HG02678 (cell line): ENCODE results near the gene RAMACL.
"Not testable (repeated sequence)": the region's sequence is repeated elsewhere in the genome, so short reads cannot be mapped to it uniquely, and the experiment has no call there.

Experiments used
- ATAC-seq: cut with Tn5 transposase; IDR thresholded peaks from one replicate; pipeline ENCODE4 v1.9.1; 2021; ENCODE audit warnings: mild to moderate bottlenecking, moderate library complexity; ENCODE audit not compliant: unreplicated experiment

Gene RAMACL

DNA sequence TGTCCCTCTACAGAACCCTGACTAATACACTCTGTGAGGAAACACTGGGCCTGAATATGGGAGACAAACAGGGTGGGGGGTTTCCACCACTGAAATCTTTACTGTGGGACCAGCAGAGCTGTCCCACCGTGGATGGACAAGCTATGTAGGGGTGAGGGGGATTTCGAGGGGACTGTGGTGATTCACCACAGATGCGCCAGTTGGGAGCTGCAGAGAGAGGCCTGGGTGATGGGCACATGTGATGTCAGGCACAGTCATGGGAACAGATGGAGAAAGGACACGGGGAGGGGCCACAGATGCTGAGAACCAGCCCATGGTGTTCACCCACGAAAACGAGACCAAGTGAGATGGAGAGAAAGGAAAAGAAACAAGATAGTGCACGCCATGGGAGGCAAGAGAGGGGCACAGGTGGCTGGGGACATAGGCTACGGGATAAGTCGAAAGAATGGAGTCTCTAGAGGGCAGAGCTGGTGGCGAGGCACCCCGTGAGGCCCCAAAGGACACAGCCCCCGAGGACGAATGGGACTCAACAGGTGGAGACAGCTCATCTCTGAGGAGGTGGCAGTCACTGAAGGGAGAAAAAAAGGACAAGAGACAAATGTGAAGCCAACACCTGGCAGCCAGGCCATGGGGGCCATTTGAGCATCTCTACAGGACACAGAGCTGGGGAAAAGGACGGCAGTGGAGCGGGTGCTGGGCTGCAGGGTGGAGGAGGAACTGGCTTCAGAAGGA, 10.5 kb upstream of the RAMACL start:
- no peak for ATAC-seq

DNA sequence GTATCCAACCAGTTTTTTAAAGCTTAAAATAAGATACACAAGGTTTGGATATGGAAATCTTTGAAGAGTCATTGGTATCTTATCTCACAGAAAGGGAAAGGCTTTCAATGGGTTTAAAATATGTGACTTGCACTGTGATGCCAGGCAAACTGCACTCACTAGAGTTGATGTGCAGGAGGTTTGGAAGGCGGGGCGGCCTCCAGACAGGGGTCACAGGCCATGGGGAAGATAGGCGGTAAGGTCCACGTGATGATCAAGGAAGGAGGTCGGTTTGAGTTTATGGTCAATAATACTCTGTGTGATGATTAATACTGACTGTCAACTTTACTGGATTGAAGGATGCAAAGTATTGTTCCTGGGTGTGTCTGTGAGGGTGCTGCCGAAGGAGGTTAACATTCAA, 9.5 kb upstream of the RAMACL start:
- ATAC-seq, result no peak

- no peak for ATAC-seq
These were observed 8.7 kb upstream of the RAMACL start for GRCh38 chr6:166595061-166595780.

GRCh38 chr6:166592821-166593220, 6.3 kb upstream of the RAMACL start:
- no peak for ATAC-seq

- ATAC-seq, result no peak
These were observed 5.6 kb upstream of the RAMACL start for GRCh38 chr6:166591961-166592520.

GRCh38 chr6:166591026-166591425, 4.5 kb upstream of the RAMACL start:
- ATAC-seq, result no peak

DNA sequence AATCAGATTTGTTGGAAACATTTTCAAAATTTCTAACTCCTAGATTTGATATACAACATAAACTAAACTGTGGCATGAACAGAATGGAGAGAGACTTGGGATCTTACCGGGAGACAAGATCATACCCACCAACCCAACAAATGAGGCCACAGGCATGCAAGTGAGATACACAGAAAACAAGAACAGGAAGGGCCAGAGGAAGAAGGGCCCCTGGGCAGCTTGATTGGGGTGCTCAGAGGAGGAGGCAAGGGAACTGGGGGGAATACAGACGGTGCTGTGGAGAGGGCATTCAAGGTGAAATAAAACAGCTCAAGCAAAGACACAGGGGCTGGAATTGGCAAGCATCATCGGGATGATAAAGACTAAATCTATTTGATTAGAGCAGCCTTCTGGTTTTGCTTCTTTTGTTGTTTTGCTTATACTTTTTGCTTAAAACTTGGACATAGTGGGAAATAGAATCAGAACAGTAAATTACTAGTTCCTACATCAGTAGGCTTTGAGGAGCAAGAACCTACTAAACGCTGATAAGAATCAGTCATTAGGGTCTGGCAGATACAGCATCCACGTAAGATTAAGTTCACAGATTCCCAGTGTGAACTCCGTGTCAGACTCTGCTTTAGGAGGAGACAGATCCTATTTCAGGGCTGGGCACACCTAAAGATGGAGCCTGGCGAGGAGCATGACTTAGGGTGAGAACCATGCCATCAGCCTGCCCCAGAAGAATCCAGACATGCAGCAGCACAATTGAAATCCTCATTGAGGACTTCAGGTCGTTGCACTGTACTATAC, 3.5 kb upstream of the RAMACL start:
- no peak for ATAC-seq

GRCh38 chr6:166589337-166589731, 2.9 kb upstream of the RAMACL start:
- peak; percentile 19 for ATAC-seq

- ATAC-seq, result peak; percentile 21
These were observed 2.3 kb upstream of the RAMACL start for GRCh38 chr6:166588691-166589336.

GRCh38 chr6:166587631-166588413, 1.3 kb upstream of the RAMACL start:
- ATAC-seq, result peak; percentile 76

DNA sequence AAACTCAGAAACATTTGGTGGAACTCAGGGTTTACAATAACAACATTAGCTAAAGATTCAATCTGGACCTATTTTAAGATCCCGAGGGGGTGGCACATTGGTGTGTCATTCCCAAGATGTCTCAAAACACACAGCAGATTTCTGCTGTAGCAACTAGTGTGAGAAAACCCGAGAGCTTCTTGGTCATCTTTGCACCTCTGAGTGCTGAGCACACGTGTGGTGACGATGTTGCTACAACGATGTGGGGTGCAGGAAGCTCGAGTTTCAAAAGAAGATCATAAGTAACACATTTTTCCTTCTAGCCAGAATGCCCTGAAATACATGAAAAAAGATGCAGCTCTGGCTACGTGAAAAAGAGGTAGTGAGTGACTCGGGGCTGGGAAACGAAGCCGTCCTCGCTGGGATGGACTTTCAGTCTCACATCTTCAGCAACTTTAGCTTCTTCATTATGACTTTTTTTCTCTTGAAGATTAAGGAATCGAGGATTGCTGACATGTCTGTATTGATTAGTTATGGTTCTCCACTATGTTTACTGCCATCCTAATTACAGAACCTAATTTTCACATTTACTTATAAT, 1.5 kb downstream of the RAMACL start:
- no peak for ATAC-seq

DNA sequence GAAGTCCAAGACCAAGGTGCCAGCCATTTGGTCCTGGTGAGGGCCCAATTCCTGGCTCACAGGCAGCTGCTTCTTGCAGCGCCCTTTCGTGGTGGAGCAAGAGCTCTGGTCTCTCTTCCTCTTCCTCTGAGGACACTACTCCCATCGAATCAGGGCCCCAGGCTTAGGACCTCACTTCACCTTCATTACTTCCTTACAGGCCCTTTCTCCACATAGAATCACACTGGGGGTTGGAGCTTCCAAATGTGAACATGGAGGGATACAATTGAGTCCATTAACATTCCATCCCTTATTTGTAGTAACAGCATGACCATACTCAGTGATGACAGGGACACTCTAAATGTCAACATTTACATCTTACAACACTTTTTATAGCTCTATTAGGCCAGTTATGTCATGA, 2.3 kb downstream of the RAMACL start:
- ATAC-seq, result no peak

DNA sequence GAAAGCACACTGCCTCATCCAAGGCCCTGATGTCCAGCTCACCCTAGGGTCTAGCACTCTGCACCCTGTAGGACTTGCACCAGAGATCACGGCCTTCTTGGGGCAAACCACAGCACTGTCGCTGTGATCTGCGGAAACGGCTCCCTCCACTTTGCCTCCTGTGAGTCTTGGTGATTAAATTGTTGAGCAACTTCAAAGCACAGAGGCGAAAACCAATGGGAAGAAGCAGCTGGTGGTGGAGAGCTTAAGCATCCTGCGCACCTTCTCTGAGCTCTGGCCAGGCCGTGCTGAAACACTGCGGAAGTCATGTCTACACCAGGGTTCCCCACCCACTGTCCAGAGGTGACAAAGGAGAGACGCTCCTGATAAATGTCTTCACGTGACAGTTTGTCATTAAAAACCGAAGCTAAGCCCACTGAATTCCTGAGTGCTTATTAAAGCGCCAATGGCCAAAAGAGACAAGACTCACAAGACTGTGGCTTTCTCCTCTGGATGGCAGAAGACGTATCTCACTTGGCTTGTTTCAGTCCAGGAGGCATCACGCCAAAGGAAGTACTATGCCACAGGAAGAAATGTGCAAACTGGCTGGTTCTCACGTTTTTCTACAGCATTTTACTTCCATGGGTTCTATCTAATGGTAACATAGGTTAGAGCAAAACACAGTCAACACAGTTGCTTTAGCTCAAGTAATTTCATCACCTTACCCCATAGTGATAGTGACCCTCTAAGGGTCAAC, 3.1 kb downstream of the RAMACL start:
- ATAC-seq, result no peak

GRCh38 chr6:166582258-166582657, 4.2 kb downstream of the RAMACL start:
- no peak for ATAC-seq

GRCh38 chr6:166581801-166582200, 4.7 kb downstream of the RAMACL start:
- ATAC-seq, result not testable (repeated sequence)

- ATAC-seq, result no peak
These were observed 5.4 kb downstream of the RAMACL start for GRCh38 chr6:166581091-166581511.

DNA sequence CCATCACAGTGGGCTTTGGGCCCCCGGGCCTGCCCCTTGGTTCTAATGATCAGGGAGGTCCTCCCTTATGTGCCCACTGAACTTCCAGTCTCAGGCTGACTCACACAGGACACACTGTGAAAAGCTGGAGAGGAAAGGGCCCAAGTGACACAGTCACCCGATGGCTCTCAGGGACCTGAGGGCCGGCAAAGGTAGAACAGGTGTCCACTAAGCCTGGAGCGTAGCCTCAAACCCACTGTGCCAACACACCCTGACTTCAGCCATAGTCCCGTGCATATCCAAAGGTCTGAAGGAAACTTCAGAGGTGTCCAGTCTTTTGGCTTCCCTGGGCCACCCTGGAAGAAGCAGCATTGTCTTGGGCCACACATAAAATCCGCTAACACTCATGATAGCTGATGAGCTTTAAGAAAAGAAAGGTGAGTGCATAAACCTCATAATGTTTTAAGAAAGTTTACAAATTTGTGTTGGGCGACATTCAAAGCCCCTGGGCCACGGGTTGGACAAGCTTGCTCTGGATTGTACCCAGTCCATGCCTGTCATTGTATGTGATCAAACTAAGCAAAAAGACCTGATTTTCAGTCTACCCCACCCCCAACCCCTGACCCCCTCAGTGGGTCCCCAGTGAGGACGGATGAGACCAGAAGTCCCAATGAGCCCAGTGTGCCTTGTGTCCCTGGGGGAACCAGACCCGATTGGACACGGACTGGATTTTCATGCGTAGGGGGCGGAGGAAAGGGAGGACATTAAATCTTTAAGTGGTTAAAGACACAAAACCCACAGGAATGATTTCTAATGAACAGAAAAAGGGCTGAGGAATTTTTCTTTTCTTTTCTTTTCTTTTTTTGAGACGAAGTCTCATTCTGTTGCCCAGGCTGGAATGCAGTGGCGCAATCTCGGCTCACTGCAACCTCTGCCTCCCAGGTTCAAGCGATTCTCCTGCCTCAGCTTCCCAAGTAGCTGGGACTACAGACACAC, 6.1 kb downstream of the RAMACL start:
- no peak for ATAC-seq
